GM12801 (cell line): ENCODE results near the gene CLIC5.

Experiments used
- TF ChIP-seq, protein P1 (sequence below): IDR thresholded peaks from one replicate; pipeline ENCODE4 v1.5.1; 2011; ENCODE audit warnings: control low read depth; ENCODE audit not compliant: insufficient read length; ENCODE audit errors: extremely low read depth

Gene CLIC5

DNA sequence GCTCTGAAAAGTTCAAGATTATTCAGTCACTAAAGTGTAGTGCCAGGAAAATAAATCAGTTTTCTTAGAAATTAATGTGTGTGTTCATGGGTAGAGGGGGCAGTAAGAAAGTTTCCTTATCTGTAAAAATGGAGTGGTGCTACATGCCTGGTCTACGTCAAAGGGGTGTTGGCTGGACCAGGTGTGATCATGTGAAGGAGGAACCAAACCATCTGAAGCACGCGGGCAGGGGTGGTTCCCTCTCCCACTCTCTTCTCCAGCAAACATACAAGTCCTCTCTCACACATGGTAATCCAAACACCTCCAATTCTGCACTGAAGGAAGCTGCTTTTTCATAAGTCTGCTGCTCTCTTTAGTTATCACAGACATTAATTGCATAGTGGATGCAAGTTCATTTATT, 63.1 kb downstream of the CLIC5 start:
- TF ChIP-seq, protein P1, sequence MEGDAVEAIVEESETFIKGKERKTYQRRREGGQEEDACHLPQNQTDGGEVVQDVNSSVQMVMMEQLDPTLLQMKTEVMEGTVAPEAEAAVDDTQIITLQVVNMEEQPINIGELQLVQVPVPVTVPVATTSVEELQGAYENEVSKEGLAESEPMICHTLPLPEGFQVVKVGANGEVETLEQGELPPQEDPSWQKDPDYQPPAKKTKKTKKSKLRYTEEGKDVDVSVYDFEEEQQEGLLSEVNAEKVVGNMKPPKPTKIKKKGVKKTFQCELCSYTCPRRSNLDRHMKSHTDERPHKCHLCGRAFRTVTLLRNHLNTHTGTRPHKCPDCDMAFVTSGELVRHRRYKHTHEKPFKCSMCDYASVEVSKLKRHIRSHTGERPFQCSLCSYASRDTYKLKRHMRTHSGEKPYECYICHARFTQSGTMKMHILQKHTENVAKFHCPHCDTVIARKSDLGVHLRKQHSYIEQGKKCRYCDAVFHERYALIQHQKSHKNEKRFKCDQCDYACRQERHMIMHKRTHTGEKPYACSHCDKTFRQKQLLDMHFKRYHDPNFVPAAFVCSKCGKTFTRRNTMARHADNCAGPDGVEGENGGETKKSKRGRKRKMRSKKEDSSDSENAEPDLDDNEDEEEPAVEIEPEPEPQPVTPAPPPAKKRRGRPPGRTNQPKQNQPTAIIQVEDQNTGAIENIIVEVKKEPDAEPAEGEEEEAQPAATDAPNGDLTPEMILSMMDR = no peak

DNA sequence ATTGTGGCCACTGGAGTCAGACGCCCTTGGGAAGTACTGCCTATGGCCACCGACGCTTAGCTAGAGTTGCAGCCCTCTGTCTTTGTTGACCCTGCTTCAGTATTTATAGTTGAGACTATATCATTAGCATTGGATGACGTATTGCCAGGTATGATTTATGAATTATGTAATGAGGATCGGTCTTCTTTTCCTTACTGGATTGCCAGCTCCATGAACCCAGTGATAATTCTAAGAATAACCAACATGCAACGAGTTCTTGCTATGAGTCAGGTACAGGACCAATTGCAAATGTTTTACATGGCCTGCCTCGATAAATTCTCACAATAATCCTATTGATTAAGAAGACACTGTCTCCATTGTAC, 63.5 kb downstream of the CLIC5 start:
- TF ChIP-seq, protein P1 = no peak

DNA sequence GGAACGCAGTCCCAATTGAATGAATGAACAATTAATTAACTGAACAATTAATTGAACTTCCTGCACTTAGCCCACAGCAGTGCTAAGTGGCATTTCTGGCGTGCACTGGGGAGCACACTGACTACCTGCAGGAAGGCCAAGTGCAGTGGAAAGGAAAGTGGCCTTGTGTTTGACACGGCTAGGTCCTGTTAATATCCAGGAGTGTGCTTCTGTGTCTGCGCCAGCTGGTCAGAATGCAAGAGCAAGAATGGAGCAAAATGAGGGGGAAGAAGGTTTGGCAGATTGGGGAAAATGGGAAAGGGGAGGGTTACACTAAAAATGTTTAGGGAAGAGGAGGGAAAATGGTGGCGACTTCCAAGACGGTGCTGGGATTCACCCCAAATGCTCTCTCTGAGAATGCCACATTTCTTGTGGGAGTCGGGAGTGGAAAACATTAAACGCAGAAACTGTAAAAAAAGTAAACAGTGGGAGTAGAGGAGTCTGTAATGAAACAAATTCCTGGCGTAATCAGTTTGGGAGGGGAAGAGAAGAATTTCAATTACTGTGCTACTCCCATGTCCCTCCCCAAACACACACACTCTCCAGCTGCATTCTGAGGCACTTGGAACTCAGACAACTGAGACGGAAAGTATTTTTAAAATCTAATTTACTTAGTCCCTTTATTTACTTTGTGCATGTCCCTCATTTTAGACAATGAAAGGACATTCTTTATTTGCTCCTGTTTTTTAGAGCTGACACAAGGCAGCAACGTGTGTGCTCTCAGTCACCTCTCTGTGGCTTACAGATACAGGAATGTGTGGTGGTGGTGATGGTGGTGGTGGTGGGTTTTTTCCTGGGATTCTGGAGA, 64.1 kb downstream of the CLIC5 start:
- TF ChIP-seq, protein P1 = no peak

DNA sequence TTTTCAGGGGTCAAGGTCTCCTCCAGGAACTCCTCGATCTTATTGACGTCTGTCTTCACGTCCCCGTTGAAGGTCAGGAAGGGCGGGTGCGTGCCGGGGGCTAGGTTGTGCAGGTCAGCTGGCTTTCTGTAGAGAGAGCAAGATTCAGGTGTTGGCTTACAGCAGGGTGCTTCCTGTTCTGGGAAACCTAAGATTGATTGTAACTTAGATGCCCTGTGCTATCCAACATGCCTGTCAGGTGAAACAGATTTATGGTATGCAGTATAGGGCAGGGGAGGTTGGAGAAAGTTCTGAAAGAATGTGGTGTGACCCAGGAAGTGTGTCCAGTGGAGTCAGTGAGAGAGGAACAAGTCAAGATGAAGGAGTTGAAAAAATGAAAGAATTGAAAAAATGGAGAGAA, 66.4 kb downstream of the CLIC5 start:
- TF ChIP-seq, protein P1 = no peak

DNA sequence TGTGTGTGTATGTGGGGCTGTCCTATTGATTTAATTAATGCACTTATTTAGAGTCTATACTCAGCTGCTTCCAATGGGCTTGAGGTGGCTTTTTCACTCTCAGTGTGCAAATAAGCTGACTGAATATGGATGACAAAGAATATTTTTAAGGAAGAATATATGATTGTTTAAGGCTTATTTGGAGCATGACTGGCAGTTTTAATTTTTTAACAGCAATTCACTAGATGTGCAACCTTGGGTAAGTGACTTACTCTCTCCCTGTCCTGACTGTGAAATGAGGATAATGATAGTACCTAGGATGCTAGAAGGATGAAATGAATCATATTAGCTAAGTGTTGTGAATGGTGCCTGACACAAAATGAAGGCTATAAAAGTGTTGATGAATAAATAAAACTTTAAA, 67.9 kb downstream of the CLIC5 start:
- TF ChIP-seq, protein P1 = no peak

DNA sequence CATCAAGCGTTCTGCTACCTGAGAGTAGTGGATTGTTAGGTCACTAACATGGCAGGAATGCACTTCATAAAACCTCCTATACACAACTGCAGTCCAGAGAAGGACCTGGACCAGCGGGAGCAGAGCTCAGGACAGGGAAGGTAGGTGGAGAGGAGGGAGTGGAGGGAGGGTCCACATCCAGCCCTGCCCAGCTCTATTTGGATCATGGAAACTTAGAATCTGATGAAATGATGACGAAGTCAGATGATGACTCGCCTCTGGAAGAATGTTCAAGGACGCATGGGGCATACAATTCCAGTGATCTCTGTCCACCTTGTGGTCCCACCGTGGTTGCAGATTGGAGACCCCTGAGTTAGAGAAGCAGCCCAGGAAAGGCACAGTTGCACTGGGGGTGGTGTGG, 68.8 kb downstream of the CLIC5 start:
- TF ChIP-seq, protein P1 = no peak

DNA sequence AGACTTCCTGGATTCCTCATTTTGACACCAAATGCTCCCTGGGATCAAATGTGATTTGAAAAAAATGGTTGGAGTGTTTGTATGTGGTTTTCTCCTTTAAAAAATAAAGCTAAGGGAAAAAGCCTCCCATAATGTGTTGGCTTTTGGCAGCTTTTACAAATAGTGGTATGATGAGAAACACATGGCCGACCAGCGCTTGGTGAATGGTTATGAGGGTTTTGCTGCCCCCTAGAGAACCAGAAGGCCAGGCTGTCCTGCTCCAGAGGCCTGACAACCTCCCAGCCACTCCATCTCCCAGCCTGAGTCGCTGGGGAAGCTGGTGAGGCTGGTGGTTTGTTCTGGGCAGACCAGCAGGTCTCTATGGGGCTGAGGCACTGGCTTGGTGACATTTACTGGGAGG, 69.3 kb downstream of the CLIC5 start:
- TF ChIP-seq, protein P1 = no peak

DNA sequence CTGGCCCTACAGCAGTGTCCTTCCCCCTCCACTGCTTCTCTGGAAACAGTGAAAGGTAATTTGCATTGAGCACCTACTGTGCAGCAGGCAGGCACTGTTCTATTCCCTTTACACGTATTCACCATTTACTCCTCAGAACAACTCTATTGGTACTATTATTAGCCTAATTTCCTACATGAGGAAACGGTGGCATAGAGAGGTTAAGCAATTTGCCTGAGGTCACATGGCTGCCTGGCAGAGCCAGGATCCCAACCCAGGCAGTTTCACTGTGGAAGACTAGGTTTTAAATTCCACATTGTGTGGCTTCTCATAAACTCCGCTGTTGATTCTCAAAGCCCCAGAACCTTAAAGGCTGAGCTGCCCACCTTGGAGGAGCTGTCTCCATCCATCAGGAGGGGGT, 72.7 kb downstream of the CLIC5 start:
- TF ChIP-seq, protein P1 = no peak
